HCT116 (cell line): ENCODE results near the gene NAA11. TPM values are rescaled to one million over a fixed set of nuclear protein-coding genes. Genes with fewer than 3 reads are reported as not detected.

Experiments
- ATAC-seq: fragments of 200-7000 bp; cut with Tn5 transposase; 2 replicates; pipeline ENCODE4 v1.9.1; 2020; ENCODE audit warnings: mild to moderate bottlenecking, moderate library complexity
- BruUV-seq: library from RNA; stranded (reverse); fragments of 400-500 nt; replicated peaks from 2 replicates; lab custom pipeline; 2021; lab: Mats Ljungman, UMichigan
- CTCF ChIA-PET: fragments of 300-600 bp; sonication (Branson Sonifier 250); formaldehyde crosslinking; loops from one replicate; lab custom pipeline; 2021; ENCODE audit warnings: antibody characterized with exemption; lab: Charles Lee
- POLR2A ChIA-PET: fragments of 300-600, 350-600 bp; sonication (Branson Sonifier 250); formaldehyde crosslinking; loops from one replicate; lab custom pipeline; 2021; ENCODE audit warnings: antibody characterized with exemption; lab: Charles Lee
- RAD21 ChIA-PET, 2 experiments: fragments of 300-600 bp; sonication (Branson Sonifier 250); formaldehyde crosslinking; loops; one replicate each; lab custom pipeline; 2023; ENCODE audit warnings: low total read pairs in 2 of 2; ENCODE audit not compliant: uncharacterized antibody in 2 of 2, unreplicated experiment in 2 of 2, low non-redundant PET in 1 of 2; lab: Charles Lee
- DNase-seq: peaks from one replicate; pipeline ENCODE4 v3.0.0-alpha.2; 2010; ENCODE audit warnings: low read depth, low spot score
- H2AFZ ChIP-seq: fragments of 200-600 bp; shearing (Covaris generic), sonication (generic); 2 replicates; pipeline ENCODE4 v1.6.1; 2017; ENCODE audit warnings: low read depth, mixed run types, mixed read lengths, antibody characterized with exemption, low read length; ENCODE audit not compliant: poor library complexity, severe bottlenecking
- H3K27ac ChIP-seq: 2 replicates; pipeline ENCODE4 v1.5.1; 2012; ENCODE audit warnings: low read depth, low read length
- H3K27me3 ChIP-seq: fragments of 200-600 bp; sonication (generic); 2 replicates; pipeline ENCODE4 v1.6.1; 2016; ENCODE audit warnings: mixed run types, low read length, mixed read lengths; ENCODE audit not compliant: insufficient read depth
- H3K36me3 ChIP-seq, 2 experiments: fragments of 200-500 bp in 1 of 2; fragments of 200-600 bp in 1 of 2; sonication (Bioruptor generic) in 1 of 2; sonication (generic) in 1 of 2; 2 replicates each; pipeline versions ENCODE4 v1.5.1 to v1.6.1; 2014 to 2016; ENCODE audit warnings: low read length in 2 of 2, inconsistent platforms in 1 of 2, mixed read lengths in 1 of 2, mixed run types in 1 of 2; ENCODE audit not compliant: insufficient read depth in 2 of 2, control insufficient read depth in 1 of 2
- H3K4me1 ChIP-seq, 2 experiments: fragments of 200-600 bp in 1 of 2; sonication (generic) in 1 of 2; 2 replicates each; pipeline versions ENCODE4 v1.5.1 to v1.6.1; 2012 to 2017; ENCODE audit warnings: low read length in 2 of 2, inconsistent platforms in 1 of 2, mild to moderate bottlenecking in 1 of 2, mixed read lengths in 1 of 2, mixed run types in 1 of 2, moderate library complexity in 1 of 2; ENCODE audit not compliant: insufficient read depth in 2 of 2, control insufficient read depth in 1 of 2
- H3K4me2 ChIP-seq: fragments of 200-600 bp; sonication (generic); 2 replicates; pipeline ENCODE4 v1.6.1; 2017; ENCODE audit warnings: mixed run types, low read length, mixed read lengths
- H3K4me3 ChIP-seq, 2 experiments: fragments of 200-600 bp in 1 of 2; sonication (generic) in 1 of 2; replicated peaks in 1 of 2; 2 replicates each; pipeline ENCODE4 v1.5.1; 2011 to 2016; ENCODE audit warnings: low read length in 2 of 2, control low read depth in 1 of 2, low read depth in 1 of 2, mild to moderate bottlenecking in 1 of 2, mixed read lengths in 1 of 2, mixed run types in 1 of 2
- H3K79me2 ChIP-seq: fragments of 200-600 bp; sonication (generic); 2 replicates; pipeline ENCODE4 v1.6.1; 2017; ENCODE audit warnings: mild to moderate bottlenecking, mixed run types, low read length, moderate library complexity, mixed read lengths; ENCODE audit not compliant: insufficient read depth
- H3K9ac ChIP-seq: fragments of 200-600 bp; sonication (generic); 2 replicates; pipeline ENCODE4 v1.6.1; 2016; ENCODE audit warnings: low read length, mixed read lengths
- H3K9me2 ChIP-seq: fragments of 200-600 bp; sonication (generic), shearing (Covaris generic); 2 replicates; pipeline ENCODE4 v1.6.1; 2017; ENCODE audit warnings: mixed run types, mild to moderate bottlenecking, moderate library complexity; ENCODE audit not compliant: insufficient read depth
- H3K9me3 ChIP-seq, 2 experiments: fragments of 200-500 bp in 1 of 2; fragments of 200-600 bp in 1 of 2; sonication (Bioruptor generic) in 1 of 2; sonication (generic) in 1 of 2; 2 replicates each; pipeline ENCODE4 v1.6.1; 2014 to 2017; ENCODE audit warnings: low read length in 2 of 2, mixed read lengths in 2 of 2, inconsistent platforms in 1 of 2, low read depth in 1 of 2, mild to moderate bottlenecking in 1 of 2, mixed run types in 1 of 2, moderate library complexity in 1 of 2; ENCODE audit not compliant: control insufficient read depth in 1 of 2, insufficient read depth in 1 of 2
- H4K20me1 ChIP-seq: fragments of 200-600 bp; sonication (generic), shearing (Covaris generic); 2 replicates; pipeline ENCODE4 v1.6.1; 2017; ENCODE audit warnings: mixed run types, mild to moderate bottlenecking, moderate library complexity; ENCODE audit not compliant: insufficient read depth
- ELF1 ChIP-seq: IDR thresholded peaks from 2 replicates; pipeline ENCODE4 v1.6.1; 2012; ENCODE audit warnings: low read depth, borderline replicate concordance
- SIN3A ChIP-seq: IDR thresholded peaks from 2 replicates; pipeline ENCODE4 v1.6.1; 2012; ENCODE audit warnings: low read depth
- SP1 ChIP-seq: IDR thresholded peaks from 2 replicates; pipeline ENCODE4 v1.6.1; 2012; ENCODE audit warnings: low read depth
- SRF ChIP-seq: IDR thresholded peaks from 2 replicates; pipeline ENCODE4 v1.6.1; 2012; ENCODE audit warnings: low read depth
- ZBTB33 ChIP-seq: IDR thresholded peaks from 2 replicates; pipeline ENCODE4 v1.6.1; 2011; ENCODE audit warnings: mild to moderate bottlenecking, low read length, moderate library complexity; ENCODE audit not compliant: insufficient replicate concordance; ENCODE audit errors: extremely low read depth
- intact Hi-C: fragments of 100-400 bp; cut with micrococcal nuclease; formaldehyde crosslinking; loops from 2 replicates; pipeline ENCODE4 v1.10.0; 2022
- total RNA-seq: library from RNA; stranded (reverse); gene quantifications from one replicate; pipeline ENCODE4 v1.2.1, GENCODE V29; 2021; ENCODE audit not compliant: unreplicated experiment

The NAA11 gene
- total RNA-seq, 1 experiment from 2014 or later = not detected

- DNase-seq = no peak
- Histone ChIP-seq H3K27ac (no peak overlapping the region), H3K27me3 (peaks cover 10% of the 10 kb centered on the region; the same call in 1 of the 2 replicates), H2AFZ (no peak overlapping the region), H3K9me2 (no peaks in the 10 kb centered on the region), H3K4me3 (no peak overlapping the region), H3K4me2 (no peak overlapping the region), H3K9ac (no peak overlapping the region), H4K20me1 (no peaks in the 10 kb centered on the region), H3K79me2 (no peaks in the 10 kb centered on the region), H3K9me3 (no peaks in the 10 kb centered on the region), H3K4me1 (no peaks in the 10 kb centered on the region), H3K36me3 (no peaks in the 10 kb centered on the region)
- ChIA-PET CTCF (no interaction called here), POLR2A (no interaction called here), RAD21 (no interaction called here)
- no peak for ATAC-seq
- intact Hi-C loops = no loop called here
- BruUV-seq = no TSS peak
- no peak for TF ChIP-seq ZBTB33
Observed at GRCh38 chr4:79290376-79290775, 35.5 kb downstream of the NAA11 start.

- POLR2A ChIA-PET = no interaction called here
- no peak for DNase-seq
Observed at GRCh38 chr4:79288185-79288584, 37.7 kb downstream of the NAA11 start.

More at GRCh38 chr4:79288185-79288584, 37.7 kb downstream of the NAA11 start:
- RAD21 ChIA-PET = no interaction called here
- no peak overlapping the region for H3K27ac ChIP-seq
- H3K4me2 ChIP-seq = no peak overlapping the region
- no peaks in the 10 kb centered on the region for H3K9me2 ChIP-seq
- no peak overlapping the region for H3K4me3 ChIP-seq
- TF ChIP-seq SRF = no peak
- no peak for TF ChIP-seq SIN3A
- TF ChIP-seq SP1 = no peak
- no peak for TF ChIP-seq ELF1
- TF ChIP-seq, all 23 proteins: peak for 0
- Histone ChIP-seq H3K27me3 (peaks cover 4% of the 10 kb centered on the region; the same call in 1 of the 2 replicates), H3K79me2 (no peaks in the 10 kb centered on the region), H4K20me1 (no peaks in the 10 kb centered on the region), H2AFZ (no peak overlapping the region), H3K4me1 (no peaks in the 10 kb centered on the region), H3K36me3 (no peaks in the 10 kb centered on the region), H3K9me3 (no peaks in the 10 kb centered on the region), H3K9ac (no peak overlapping the region)
- CTCF ChIA-PET = no interaction called here
- no peak for ATAC-seq
- no TSS peak for BruUV-seq
- intact Hi-C loops = no loop called here
